Activated gamma-delta T cell treated with anti-CD3 and anti-CD28 coated beads, Interleukin-2, amount 50 U/mL, for 16 hours (primary cell): ENCODE measurements around the gene CFAP92.

Experiments
- DNase-seq: peaks from one replicate; pipeline ENCODE4 v3.0.0-alpha.2; 2020; ENCODE audit warnings: low read depth

The CFAP92 gene

GRCh38 chr3:128863560-128863959 is 130.3 kb downstream of the CFAP92 start:
- DNase-seq: no peak

DNA sequence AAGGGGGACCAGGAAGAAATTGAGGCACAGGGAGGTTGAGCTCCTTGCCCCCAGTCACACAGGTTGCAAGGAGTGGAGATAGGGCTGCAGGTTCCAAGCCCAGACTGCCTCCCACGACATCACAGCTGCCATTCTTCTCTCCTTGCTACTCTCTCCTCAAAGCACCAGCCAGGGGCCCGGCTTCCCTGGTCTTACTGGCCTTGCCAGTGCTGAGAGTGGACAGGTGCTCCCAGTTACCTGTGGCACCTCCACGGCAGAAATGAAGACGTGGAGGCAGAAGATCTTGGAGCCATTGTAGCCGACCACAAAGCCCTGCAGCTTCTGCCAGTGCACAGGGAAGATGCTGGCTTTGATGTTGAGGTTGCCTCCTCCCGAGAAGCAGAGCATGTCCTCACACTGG is 132.4 kb downstream of the CFAP92 start:
- no peak for DNase-seq
